Upper lobe of left lung (tissue), 4 donors: ENCODE results near the gene GCNT4.

Experiments
- CTCF ChIP-seq, 6 experiments: fragments of 450-650 bp in 4 of 6; fragments of 200-600 bp in 2 of 6; sonication (generic) in 2 of 6; IDR thresholded peaks; one replicate each; pipeline ENCODE4 v1.5.1; 2016 to 2019; ENCODE audit warnings: antibody characterized with exemption in 6 of 6
- POLR2A ChIP-seq, 4 donors: fragments of 450-650 bp; IDR thresholded peaks; one replicate each; pipeline ENCODE4 v1.5.1; 2016 to 2017; ENCODE audit warnings: antibody characterized with exemption in 4 of 4, mild to moderate bottlenecking in 2 of 4
- POLR2AphosphoS5 ChIP-seq, 2 donors: sonication (generic); formaldehyde crosslinking; IDR thresholded peaks; one replicate each; pipeline ENCODE4 v1.5.1; 2017; ENCODE audit warnings: antibody characterized with exemption in 2 of 2

GRCh38 chr5:75059912-75060545, 7.7 kb upstream of the GCNT4 start:
- TF ChIP-seq CTCF (IDR thresholded peaks at IDR 0.05) (no peak), POLR2AphosphoS5 (IDR thresholded peaks at IDR 0.05) (no peak), POLR2A (IDR thresholded peaks at IDR 0.05) (no peak)
